SKM-1 treated with dmso at 0.1 percent for 144 hours (cell line): ENCODE measurements around the gene PTTG1.
"Not testable (repeated sequence)": the region's sequence is repeated elsewhere in the genome, so short reads cannot be mapped to it uniquely, and the experiment has no call there.

Source experiments
- DNase-seq: peaks from one replicate; lab custom pipeline; 2025; ENCODE audit not compliant: unreplicated experiment; lab: John Stamatoyannopoulos, UW

Gene PTTG1

GRCh38 chr5:160420331-160420610, 1.4 kb upstream of the PTTG1 start:
- DNase-seq: no peak

GRCh38 chr5:160423099-160423498, 1.4 kb downstream of the PTTG1 start:
- no peak for DNase-seq

GRCh38 chr5:160427607-160428006, 6.0 kb downstream of the PTTG1 start:
- no peak for DNase-seq

- DNase-seq: no peak
These were observed 10.5 kb downstream of the PTTG1 start for GRCh38 chr5:160432196-160432595.

GRCh38 chr5:160432787-160433186, 11.1 kb downstream of the PTTG1 start:
- DNase-seq: no peak

GRCh38 chr5:160434022-160434531, 12.4 kb downstream of the PTTG1 start:
- DNase-seq: no peak

- no peak for DNase-seq
These were observed 13.9 kb downstream of the PTTG1 start for GRCh38 chr5:160435532-160435931.

- no peak for DNase-seq
These were observed 14.4 kb downstream of the PTTG1 start for GRCh38 chr5:160436017-160436416.

GRCh38 chr5:160436661-160437060, 15.0 kb downstream of the PTTG1 start:
- DNase-seq: not testable (repeated sequence)

- no peak for DNase-seq
These were observed 15.6 kb downstream of the PTTG1 start for GRCh38 chr5:160437271-160437670.

- DNase-seq: peak; percentile 73
These were observed 16.9 kb downstream of the PTTG1 start for GRCh38 chr5:160438316-160439204.

GRCh38 chr5:160439205-160439600, 17.5 kb downstream of the PTTG1 start:
- peak; percentile 57 for DNase-seq

GRCh38 chr5:160441311-160441781, 19.7 kb downstream of the PTTG1 start:
- no peak for DNase-seq

- DNase-seq: no peak
These were observed 21.3 kb downstream of the PTTG1 start for GRCh38 chr5:160442824-160443431.

GRCh38 chr5:160444407-160444806, 22.8 kb downstream of the PTTG1 start:
- DNase-seq: no peak

GRCh38 chr5:160445132-160445531, 23.5 kb downstream of the PTTG1 start:
- DNase-seq: no peak

GRCh38 chr5:160445751-160446150, 24.1 kb downstream of the PTTG1 start:
- no peak for DNase-seq

GRCh38 chr5:160448886-160449285, 27.2 kb downstream of the PTTG1 start:
- DNase-seq: no peak

GRCh38 chr5:160449458-160449857, 27.8 kb downstream of the PTTG1 start:
- no peak for DNase-seq

- DNase-seq: no peak
These were observed 28.7 kb downstream of the PTTG1 start for GRCh38 chr5:160450164-160450932.

GRCh38 chr5:160451281-160451680, 29.6 kb downstream of the PTTG1 start:
- no peak for DNase-seq

GRCh38 chr5:160452036-160452435, 30.4 kb downstream of the PTTG1 start:
- DNase-seq: no peak
